Neural cell (in vitro differentiated cells): Measurements from ENCODE around the gene LTO1.

Experiments
- EP300 ChIP-seq: fragments of 450-650 bp; conservative IDR thresholded peaks from 2 replicates; pipeline ENCODE4 v1.6.1; 2014; ENCODE audit warnings: antibody characterized with exemption, mild to moderate bottlenecking, moderate library complexity; ENCODE audit not compliant: poor library complexity, severe bottlenecking
- EZH2 ChIP-seq: fragments of 200-600, 300-800 bp; shearing (Covaris generic), sonication (generic); IDR thresholded peaks from 2 replicates; pipeline ENCODE4 v1.6.1; 2014; ENCODE audit warnings: antibody characterized with exemption, low read length, borderline replicate concordance, mild to moderate bottlenecking; ENCODE audit not compliant: insufficient read depth, poor library complexity, severe bottlenecking
- MXI1 ChIP-seq: fragments of 450-650 bp; conservative IDR thresholded peaks from 2 replicates; pipeline ENCODE4 v1.6.1; 2014; ENCODE audit warnings: antibody characterized with exemption, mild to moderate bottlenecking; ENCODE audit not compliant: poor library complexity, severe bottlenecking
- POLR2AphosphoS5 ChIP-seq: IDR thresholded peaks from 2 replicates; pipeline ENCODE4 v1.6.1; 2012
- RAD21 ChIP-seq: fragments of 450-650 bp; conservative IDR thresholded peaks from 2 replicates; pipeline ENCODE4 v1.6.1; 2014; ENCODE audit warnings: antibody characterized with exemption, mild to moderate bottlenecking, moderate library complexity
- TAF1 ChIP-seq: IDR thresholded peaks from 2 replicates; pipeline ENCODE4 v1.6.1; 2012; ENCODE audit warnings: low read depth
- TF ChIP-seq, protein P1 (sequence below): fragments of 450-650 bp; IDR thresholded peaks from 2 replicates; pipeline ENCODE4 v1.5.1; 2014; ENCODE audit warnings: antibody characterized with exemption, mild to moderate bottlenecking, moderate library complexity; ENCODE audit not compliant: poor library complexity, severe bottlenecking
- TF ChIP-seq, protein P2 (sequence below): IDR thresholded peaks from 2 replicates; pipeline ENCODE4 v1.6.1; 2012; ENCODE audit warnings: borderline replicate concordance

DNA sequence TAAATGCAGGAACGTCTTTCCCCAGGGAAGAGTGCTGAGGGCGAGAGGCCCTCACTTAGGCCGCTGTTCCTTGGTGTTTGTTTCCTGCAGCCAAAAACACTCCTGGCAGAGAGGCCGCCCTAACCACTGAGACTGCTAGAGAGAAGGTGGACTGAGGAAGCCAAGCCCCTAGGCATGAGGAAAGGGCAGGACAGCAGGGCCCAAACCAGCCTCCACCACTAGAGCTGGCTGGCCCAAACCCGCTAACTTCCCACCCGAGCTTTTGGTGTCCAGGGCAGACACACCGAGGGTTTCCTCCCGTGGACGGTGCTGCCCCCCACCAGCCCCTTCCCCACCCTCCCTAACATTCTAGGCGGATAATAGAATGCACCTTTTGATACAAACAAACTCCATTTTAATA, 22.7 kb upstream of the LTO1 start:
- TF ChIP-seq, protein P1, sequence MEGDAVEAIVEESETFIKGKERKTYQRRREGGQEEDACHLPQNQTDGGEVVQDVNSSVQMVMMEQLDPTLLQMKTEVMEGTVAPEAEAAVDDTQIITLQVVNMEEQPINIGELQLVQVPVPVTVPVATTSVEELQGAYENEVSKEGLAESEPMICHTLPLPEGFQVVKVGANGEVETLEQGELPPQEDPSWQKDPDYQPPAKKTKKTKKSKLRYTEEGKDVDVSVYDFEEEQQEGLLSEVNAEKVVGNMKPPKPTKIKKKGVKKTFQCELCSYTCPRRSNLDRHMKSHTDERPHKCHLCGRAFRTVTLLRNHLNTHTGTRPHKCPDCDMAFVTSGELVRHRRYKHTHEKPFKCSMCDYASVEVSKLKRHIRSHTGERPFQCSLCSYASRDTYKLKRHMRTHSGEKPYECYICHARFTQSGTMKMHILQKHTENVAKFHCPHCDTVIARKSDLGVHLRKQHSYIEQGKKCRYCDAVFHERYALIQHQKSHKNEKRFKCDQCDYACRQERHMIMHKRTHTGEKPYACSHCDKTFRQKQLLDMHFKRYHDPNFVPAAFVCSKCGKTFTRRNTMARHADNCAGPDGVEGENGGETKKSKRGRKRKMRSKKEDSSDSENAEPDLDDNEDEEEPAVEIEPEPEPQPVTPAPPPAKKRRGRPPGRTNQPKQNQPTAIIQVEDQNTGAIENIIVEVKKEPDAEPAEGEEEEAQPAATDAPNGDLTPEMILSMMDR, result no peak
- TF ChIP-seq POLR2AphosphoS5 (no peak), TAF1 (no peak), RAD21 (no peak), EP300 (no peak), MXI1 (no peak), EZH2 (no peak)
- TF ChIP-seq, protein P2, sequence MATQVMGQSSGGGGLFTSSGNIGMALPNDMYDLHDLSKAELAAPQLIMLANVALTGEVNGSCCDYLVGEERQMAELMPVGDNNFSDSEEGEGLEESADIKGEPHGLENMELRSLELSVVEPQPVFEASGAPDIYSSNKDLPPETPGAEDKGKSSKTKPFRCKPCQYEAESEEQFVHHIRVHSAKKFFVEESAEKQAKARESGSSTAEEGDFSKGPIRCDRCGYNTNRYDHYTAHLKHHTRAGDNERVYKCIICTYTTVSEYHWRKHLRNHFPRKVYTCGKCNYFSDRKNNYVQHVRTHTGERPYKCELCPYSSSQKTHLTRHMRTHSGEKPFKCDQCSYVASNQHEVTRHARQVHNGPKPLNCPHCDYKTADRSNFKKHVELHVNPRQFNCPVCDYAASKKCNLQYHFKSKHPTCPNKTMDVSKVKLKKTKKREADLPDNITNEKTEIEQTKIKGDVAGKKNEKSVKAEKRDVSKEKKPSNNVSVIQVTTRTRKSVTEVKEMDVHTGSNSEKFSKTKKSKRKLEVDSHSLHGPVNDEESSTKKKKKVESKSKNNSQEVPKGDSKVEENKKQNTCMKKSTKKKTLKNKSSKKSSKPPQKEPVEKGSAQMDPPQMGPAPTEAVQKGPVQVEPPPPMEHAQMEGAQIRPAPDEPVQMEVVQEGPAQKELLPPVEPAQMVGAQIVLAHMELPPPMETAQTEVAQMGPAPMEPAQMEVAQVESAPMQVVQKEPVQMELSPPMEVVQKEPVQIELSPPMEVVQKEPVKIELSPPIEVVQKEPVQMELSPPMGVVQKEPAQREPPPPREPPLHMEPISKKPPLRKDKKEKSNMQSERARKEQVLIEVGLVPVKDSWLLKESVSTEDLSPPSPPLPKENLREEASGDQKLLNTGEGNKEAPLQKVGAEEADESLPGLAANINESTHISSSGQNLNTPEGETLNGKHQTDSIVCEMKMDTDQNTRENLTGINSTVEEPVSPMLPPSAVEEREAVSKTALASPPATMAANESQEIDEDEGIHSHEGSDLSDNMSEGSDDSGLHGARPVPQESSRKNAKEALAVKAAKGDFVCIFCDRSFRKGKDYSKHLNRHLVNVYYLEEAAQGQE, result no peak
